Stimulated activated naive CD8-positive, alpha-beta T cell treated with anti-CD3 and anti-CD28 coated beads, Interleukin-15, Interleukin-2, amounts not matched to agents 100 ng/mL and 50 ng/mL, for 24 hours (primary cell): ENCODE data around the gene CAB39.
A peak's percentile ranks its signal among the peaks of the same experiment; 100 is the strongest.

Experiments used
- H3K27ac Mint-ChIP-seq: one replicate; pipeline ENCODE4 v1.8.0; 2021; ENCODE audit warnings: mild to moderate bottlenecking, mixed read lengths
- H3K27me3 Mint-ChIP-seq: one replicate; pipeline ENCODE4 v1.8.0; 2021; ENCODE audit warnings: mixed read lengths
- H3K36me3 Mint-ChIP-seq: one replicate; pipeline ENCODE4 v1.8.0; 2021; ENCODE audit warnings: low read depth, mixed read lengths
- H3K4me1 Mint-ChIP-seq: one replicate; pipeline ENCODE4 v1.8.0; 2021; ENCODE audit warnings: low read depth, mixed read lengths
- H3K4me3 Mint-ChIP-seq: one replicate; pipeline ENCODE4 v1.8.0; 2021; ENCODE audit warnings: mild to moderate bottlenecking, mixed read lengths
- H3K9me3 Mint-ChIP-seq: one replicate; pipeline ENCODE4 v1.8.0; 2021; ENCODE audit warnings: mixed read lengths

The CAB39 gene

DNA sequence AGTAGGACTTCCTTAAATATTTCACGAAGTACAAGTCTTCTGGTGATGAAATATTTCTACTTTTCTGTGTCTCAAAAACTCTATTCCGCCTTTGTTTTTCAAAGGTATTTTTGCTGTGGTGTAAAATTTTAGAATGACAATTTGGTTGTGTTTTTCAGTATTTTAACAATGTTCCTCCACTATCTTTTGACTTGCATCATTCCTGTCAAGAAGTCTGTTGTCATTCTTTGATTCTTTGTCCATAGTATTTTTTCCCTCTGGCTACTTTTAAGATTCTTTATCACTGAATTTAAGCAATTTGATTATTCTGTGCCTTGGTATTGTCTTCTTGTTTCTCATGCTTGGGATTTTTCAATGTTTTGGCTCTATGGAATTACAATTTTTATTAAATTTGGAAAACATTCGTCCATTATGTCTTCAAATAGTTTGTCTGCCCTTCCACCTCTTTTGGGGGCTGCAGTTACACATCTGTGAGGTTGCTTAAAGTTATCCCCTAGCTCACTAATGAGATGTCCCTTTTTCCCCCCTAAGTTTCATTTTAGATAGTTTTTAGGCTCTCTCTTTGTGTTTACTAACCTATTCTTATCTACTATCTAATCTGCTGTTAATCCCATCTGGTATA lies 76.0 kb downstream of the CAB39 start:
- Mint-ChIP-seq H3K4me3 (no peak overlapping the region), H3K9me3 (peaks cover 35% of the 10 kb centered on the region), H3K27ac (peak overlapping the region; percentile 50), H3K4me1 (peaks cover 57% of the 10 kb centered on the region), H3K36me3 (peaks cover 96% of the 10 kb centered on the region), H3K27me3 (no peaks in the 10 kb centered on the region)

DNA sequence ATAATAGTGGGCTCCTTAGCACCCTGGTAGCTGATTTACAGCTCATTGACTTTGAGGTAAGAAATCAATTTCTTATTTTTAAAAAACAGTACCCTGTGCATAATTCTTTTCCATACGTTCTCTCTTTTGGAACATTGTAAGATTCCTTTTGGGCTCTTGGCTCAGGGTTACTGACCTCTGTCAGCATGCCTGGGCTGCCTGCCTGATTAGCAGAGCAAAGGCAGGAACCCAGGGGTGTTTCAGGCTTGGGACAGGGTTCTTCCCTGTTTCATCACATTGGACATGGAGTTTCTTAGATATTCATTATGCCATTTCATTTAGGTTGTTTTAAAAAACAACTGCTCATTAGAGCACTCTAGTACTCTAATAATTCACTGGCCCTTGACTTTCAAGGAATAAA lies 78.3 kb downstream of the CAB39 start:
- no peak overlapping the region for H3K4me3 Mint-ChIP-seq
- H3K27ac Mint-ChIP-seq = no peak overlapping the region
- H3K4me1 Mint-ChIP-seq = peaks cover 35% of the 10 kb centered on the region
- H3K9me3 Mint-ChIP-seq = peaks cover 30% of the 10 kb centered on the region
- peaks cover 91% of the 10 kb centered on the region for H3K36me3 Mint-ChIP-seq
- no peaks in the 10 kb centered on the region for H3K27me3 Mint-ChIP-seq

DNA sequence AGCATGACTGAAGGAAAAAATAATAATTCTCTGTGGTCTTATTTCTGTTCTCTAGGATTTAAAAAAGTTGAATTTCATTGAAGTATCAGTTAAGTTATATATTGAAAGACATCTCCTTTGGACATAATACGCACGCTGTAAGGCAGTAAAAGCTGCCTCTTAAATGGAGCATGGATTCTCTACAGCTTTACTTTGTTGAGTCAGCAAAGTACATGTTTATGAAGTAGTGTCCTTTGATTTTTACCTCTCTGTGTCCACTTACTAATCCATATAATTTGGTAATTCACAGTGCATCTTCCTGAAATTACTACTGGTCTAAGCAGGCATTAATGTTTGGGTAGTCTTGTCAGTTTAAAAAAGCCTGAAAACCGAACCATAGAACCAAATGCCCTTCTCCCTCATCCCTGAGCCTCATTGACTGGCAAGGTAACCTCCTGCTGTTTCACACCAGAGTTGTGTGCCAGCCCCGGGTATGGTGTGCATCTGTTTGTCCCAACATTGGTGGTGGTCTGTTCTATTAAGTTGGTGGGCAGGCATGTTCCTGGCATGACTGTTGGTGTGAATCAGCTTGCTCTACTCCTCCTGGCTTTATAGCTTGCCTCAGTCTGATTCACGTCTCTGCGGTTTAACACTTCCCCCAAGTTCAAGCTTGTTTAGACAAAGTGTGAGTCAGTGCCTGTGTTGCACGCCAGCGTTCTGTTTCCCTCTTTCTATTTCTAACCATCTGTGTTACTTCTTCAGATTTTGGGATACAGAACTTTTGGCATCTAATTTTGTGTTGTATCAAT lies 81.1 kb downstream of the CAB39 start:
- peaks cover 16% of the 10 kb centered on the region for H3K4me1 Mint-ChIP-seq
- H3K27me3 Mint-ChIP-seq = no peaks in the 10 kb centered on the region
- H3K9me3 Mint-ChIP-seq = peaks cover 11% of the 10 kb centered on the region
- peaks cover 65% of the 10 kb centered on the region for H3K36me3 Mint-ChIP-seq
- H3K27ac Mint-ChIP-seq = no peak overlapping the region
- peak overlapping the region; percentile 73 for H3K4me3 Mint-ChIP-seq

DNA sequence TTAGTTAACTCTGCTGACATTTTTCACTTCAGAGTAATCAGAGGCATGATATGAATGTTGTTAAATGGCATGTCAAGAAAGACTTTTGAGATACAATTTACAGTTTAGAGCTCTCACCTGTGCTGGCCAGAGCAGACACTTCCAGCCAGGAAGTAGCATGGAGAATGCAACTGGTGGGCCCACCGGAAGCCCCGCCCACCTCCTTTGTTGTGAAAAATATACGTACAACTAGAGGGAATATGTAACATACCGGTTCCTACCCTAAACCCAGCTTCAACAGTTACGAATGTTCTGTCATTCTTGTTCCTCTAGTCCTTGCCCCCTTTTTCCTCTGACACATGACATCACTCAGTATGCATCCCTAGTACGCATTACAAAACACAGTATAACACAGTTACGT lies 81.9 kb downstream of the CAB39 start:
- Mint-ChIP-seq H3K4me1 (peaks cover 10% of the 10 kb centered on the region), H3K36me3 (peaks cover 58% of the 10 kb centered on the region), H3K27ac (no peak overlapping the region)

DNA sequence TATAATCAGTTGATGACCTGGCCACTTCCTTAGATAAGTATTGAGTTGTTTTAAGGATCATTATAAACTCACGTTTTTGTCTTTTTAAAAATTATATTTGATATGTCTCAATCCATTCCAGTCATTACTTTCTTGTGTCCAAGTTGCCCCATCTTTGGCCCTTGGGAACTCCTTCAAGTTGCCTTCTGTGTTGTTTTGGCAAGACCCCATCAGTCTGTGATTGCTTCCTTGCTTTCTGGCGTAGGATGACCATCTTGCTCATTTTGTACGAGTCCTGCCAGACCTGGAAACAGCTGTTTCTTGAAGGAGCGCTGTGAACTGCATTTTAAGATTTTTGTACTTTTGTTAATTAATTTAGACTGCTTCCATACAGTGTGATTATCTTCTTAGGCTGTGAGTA lies 83.2 kb downstream of the CAB39 start:
- H3K4me1 Mint-ChIP-seq = peaks cover 5% of the 10 kb centered on the region
- peaks cover 56% of the 10 kb centered on the region for H3K36me3 Mint-ChIP-seq
- no peak overlapping the region for H3K4me3 Mint-ChIP-seq
- H3K9me3 Mint-ChIP-seq = no peaks in the 10 kb centered on the region
- no peaks in the 10 kb centered on the region for H3K27me3 Mint-ChIP-seq
- H3K27ac Mint-ChIP-seq = no peak overlapping the region

More for the DNA sequence above, 81.9 kb downstream of the CAB39 start:
- Mint-ChIP-seq H3K27me3 (no peaks in the 10 kb centered on the region), H3K4me3 (peak overlapping the region; percentile 73), H3K9me3 (peaks cover 4% of the 10 kb centered on the region)

DNA sequence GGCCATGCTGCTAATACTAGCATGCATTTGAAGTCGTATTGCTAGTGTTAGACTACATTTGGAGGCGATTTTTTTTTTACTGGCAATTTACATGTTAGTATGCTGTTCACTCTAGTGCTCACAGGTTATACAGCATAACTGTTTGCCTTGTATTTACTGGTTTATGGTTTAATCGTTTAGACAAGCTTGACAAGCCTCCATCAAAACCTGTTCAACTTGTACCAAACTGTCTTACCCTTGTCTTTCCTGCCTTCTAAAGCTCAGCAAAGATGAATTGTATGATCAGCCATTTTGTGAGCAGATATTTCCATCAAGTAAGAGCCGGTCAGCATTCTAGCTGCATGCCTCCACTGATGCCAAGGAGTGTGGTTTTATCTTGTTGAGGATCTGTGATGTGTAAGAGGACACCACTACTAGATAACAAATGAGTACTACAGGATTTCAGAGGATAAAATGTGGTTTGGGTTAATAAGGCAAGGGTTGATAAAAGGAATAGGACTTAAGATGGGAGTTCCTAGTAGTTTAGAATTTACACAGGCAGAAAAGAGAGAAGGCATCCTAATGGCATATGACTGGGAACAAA lies 83.7 kb downstream of the CAB39 start:
- no peak overlapping the region for H3K4me3 Mint-ChIP-seq
- H3K4me1 Mint-ChIP-seq = peaks cover 5% of the 10 kb centered on the region
- H3K27ac Mint-ChIP-seq = no peak overlapping the region
- H3K9me3 Mint-ChIP-seq = no peaks in the 10 kb centered on the region
- H3K27me3 Mint-ChIP-seq = no peaks in the 10 kb centered on the region
- H3K36me3 Mint-ChIP-seq = peaks cover 56% of the 10 kb centered on the region

DNA sequence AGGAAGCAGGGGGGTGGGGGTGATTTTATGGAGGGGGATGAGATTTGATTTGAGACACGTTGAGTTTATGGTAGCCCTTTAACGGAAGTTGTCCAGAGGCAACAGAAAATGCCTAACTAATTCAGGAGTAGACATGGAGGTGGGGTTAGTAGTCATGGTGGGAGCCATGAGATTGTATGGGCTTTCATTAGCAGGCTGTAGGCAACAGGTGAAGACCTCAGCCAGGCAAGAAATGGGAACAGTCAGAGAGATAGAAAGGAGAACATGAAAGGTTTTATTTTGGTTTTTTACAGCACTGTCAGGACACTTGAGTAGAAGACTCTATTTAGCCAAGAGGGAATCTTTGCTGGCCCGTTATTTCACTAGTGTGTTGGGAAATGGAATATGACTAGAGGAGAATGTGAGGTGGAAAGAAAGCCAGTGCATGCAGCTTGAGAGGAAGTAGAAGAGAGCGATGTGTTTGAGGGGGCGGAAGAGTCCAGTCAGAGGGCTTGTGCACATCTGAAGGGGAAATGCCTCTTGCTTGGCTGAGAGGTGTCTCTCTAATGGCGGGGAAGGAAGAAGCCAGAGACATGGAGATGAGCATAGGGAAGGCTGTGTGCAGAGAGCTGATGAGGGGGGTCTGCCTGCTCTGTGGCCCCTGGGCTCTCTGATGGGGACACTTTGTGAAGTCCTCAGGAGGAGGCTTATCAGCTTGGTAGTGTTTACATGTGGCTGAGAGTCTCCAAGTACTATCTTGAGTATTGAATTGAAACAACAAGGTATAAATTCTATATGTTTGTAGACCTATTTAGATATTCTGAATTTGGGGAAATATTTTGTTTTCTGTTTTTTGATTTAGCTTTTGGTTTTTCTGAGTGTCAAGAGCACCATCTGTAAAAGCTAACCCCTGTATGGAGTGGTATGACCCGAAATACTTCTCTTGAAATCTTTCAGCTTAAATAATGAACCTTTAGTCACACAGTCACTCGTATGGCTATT lies 85.2 kb downstream of the CAB39 start:
- Mint-ChIP-seq H3K27ac (no peak overlapping the region), H3K4me3 (no peak overlapping the region), H3K9me3 (no peaks in the 10 kb centered on the region), H3K4me1 (no peaks in the 10 kb centered on the region), H3K27me3 (no peaks in the 10 kb centered on the region), H3K36me3 (peaks cover 56% of the 10 kb centered on the region)

DNA sequence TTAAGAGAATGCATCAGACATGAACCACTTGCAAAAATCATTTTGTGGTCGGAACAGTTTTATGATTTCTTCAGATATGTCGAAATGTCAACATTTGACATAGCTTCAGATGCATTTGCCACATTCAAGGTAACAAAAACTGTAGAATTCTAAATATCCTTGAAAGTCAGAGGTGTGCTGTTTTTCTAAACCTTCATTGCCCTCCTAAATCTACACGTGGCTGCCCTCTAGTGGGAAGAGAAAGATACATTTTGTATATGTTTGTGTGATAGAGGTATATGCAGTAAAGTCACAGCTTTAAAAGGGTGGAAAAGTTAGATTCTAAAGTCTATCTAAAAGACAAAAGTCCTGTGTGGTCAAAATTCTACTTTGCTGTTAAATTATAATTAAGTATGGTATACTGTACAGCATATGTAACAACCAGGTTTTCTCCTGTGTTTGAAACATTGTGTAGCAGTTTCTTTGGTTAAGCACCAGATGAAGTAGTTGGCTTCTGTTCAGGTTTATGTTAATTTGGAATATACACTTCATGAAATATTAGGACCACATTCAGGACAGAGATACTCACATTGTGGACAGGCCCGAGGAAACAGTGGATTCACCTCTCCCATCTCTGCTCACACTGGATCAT lies 86.2 kb downstream of the CAB39 start:
- no peaks in the 10 kb centered on the region for H3K27me3 Mint-ChIP-seq
- peaks cover 56% of the 10 kb centered on the region for H3K36me3 Mint-ChIP-seq
- H3K4me1 Mint-ChIP-seq = no peaks in the 10 kb centered on the region
- no peak overlapping the region for H3K27ac Mint-ChIP-seq
- H3K9me3 Mint-ChIP-seq = no peaks in the 10 kb centered on the region
- no peak overlapping the region for H3K4me3 Mint-ChIP-seq

DNA sequence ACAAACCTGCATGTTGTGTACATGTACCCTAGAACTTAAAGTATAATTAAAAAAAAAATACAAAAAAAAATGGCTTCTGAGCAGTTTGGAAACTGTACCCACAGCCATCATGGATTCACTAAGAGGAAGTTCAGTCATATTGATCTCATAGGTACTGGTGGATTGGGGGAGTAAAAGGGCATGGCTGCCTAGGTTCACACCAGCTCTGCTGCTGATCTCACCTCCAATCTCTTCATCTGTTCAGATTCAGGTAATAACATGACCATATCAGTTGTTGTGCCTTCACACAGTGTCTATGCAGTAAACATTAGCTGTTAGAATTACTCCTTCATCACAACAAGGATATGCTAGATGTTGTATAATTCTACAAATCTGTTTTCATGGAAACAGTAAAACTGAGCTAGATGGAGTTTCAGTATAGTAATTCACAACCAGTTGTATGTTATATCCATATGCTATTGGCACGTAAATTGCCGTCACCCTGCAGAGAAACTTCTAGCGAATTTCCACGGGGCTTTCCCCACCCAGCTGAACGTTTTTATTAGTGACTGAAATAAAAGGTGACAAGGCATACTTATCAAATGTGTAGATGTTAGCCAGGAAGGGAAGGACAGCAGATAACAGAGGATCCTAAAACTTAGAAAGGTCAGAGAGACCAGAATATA lies 92.8 kb downstream of the CAB39 start:
- H3K27ac Mint-ChIP-seq = no peak overlapping the region
- H3K36me3 Mint-ChIP-seq = peaks cover 66% of the 10 kb centered on the region
- no peaks in the 10 kb centered on the region for H3K9me3 Mint-ChIP-seq
- no peak overlapping the region for H3K4me3 Mint-ChIP-seq
- H3K4me1 Mint-ChIP-seq = peaks cover 27% of the 10 kb centered on the region
- no peaks in the 10 kb centered on the region for H3K27me3 Mint-ChIP-seq

DNA sequence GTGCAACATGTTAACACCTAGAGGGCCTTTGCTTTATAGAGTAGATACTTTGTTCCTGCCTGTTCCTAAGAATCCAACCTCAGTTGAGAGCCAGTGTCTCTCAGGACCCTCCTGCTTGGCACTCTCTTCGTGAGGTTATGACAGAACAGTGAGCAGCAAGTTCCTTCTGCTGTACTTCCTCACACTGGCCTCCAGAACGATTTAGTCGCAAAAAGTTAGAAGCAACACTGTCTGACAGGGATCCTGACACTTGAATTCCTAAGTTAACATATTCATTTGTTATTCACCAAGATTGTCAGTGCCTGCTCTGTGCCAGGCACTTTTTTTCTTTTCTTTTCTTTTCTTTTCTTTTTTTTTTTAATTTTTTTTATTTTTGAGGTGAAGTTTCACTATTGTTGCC lies 95.1 kb downstream of the CAB39 start:
- Mint-ChIP-seq H3K36me3 (peaks cover 64% of the 10 kb centered on the region), H3K9me3 (no peaks in the 10 kb centered on the region), H3K27me3 (no peaks in the 10 kb centered on the region), H3K4me3 (no peak overlapping the region), H3K27ac (peak overlapping the region; percentile 59), H3K4me1 (peaks cover 27% of the 10 kb centered on the region)

DNA sequence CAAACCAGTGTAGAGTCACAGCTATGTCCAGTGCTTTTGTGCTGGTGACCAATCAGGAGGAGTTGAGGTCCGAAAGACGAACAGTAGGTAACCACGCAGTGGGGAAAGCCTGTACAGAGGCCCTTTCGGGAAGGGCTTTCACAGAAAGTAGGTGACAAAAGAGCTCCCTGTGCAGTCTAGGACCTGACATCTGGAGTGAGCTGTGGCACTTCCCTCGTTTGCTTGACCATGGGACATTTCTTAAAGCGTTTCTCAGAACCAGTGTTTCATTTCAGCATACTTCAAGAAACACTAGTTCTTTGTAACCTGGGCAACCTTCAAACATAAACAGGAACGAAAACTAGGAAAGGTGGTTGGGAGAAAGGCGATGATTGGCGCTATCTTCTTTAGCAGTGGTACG lies 96.4 kb downstream of the CAB39 start:
- H3K4me3 Mint-ChIP-seq = no peak overlapping the region
- H3K27me3 Mint-ChIP-seq = no peaks in the 10 kb centered on the region
- peaks cover 27% of the 10 kb centered on the region for H3K4me1 Mint-ChIP-seq
- H3K27ac Mint-ChIP-seq = no peak overlapping the region
- H3K9me3 Mint-ChIP-seq = no peaks in the 10 kb centered on the region
- peaks cover 64% of the 10 kb centered on the region for H3K36me3 Mint-ChIP-seq

DNA sequence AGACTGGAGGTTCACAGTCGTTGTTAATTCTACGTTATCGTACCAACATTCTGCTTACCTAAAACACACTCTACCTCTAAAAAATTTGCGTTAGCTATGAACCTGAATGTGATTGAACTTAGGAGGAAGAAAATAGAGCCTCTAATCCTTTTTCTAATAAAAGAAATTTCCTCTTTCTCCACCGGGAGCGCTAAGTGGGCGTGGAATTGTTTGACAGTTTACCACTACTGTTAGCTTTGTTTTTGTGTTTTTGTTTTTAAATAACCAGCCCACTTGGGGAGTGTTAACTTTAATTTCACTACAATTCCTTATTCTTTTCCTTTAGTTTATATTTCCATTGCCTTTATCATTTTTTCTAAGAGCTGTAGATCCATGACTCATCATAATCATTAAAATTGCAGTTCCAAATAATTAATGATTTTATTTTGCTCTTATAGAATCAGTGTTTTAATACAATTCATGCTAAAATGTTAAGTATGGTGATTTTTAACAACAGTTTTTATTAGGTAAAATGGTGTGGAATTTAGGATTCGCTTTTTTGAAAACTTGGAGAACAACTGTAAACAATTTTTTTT lies 97.1 kb downstream of the CAB39 start:
- Mint-ChIP-seq H3K36me3 (peaks cover 62% of the 10 kb centered on the region), H3K27ac (no peak overlapping the region), H3K27me3 (no peaks in the 10 kb centered on the region), H3K4me3 (no peak overlapping the region), H3K4me1 (peaks cover 20% of the 10 kb centered on the region), H3K9me3 (no peaks in the 10 kb centered on the region)

DNA sequence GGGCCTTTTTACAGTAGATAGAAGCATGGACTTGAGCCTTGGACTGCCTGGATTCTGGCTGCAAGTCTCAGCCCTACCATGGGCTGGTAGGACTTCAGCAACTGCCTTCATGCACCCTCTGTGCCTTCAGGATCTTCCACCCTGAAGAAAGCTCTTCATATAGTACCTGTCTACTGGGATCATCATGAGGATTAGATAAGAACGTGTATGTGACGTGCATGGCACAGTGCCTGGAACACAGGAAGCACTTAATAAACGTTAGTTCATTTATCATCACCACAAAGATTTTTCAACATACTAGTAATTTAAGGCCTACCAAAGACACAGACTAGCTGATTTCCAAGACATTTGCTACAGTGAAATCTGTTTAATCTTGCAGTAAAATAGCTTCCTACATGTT lies 98.9 kb downstream of the CAB39 start:
- no peak overlapping the region for H3K27ac Mint-ChIP-seq
- H3K4me1 Mint-ChIP-seq = peaks cover 5% of the 10 kb centered on the region
- no peaks in the 10 kb centered on the region for H3K9me3 Mint-ChIP-seq
- no peak overlapping the region for H3K4me3 Mint-ChIP-seq
- H3K36me3 Mint-ChIP-seq = peaks cover 71% of the 10 kb centered on the region
- no peaks in the 10 kb centered on the region for H3K27me3 Mint-ChIP-seq

DNA sequence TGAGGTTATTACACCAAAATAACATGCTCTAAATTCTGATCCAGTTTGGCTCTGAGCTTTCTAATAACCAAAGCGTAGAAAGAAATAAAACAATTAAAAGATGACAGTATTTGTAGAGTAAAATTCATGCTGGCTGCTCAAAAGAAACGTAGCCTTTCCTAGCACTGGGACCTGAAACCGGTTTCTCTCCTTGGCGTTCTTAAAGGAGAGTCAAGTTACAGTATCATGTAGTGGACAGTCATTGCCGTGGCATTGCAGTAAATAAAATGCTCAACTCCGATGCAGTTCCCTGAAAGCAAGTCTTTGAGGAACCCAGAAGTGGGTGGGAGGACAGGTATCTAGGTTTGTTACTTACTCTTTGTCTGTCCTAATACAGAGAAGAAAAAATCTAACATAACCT lies 99.4 kb downstream of the CAB39 start:
- no peaks in the 10 kb centered on the region for H3K9me3 Mint-ChIP-seq
- H3K27me3 Mint-ChIP-seq = no peaks in the 10 kb centered on the region
- peaks cover 76% of the 10 kb centered on the region for H3K36me3 Mint-ChIP-seq
- H3K4me1 Mint-ChIP-seq = peaks cover 4% of the 10 kb centered on the region
- H3K27ac Mint-ChIP-seq = no peak overlapping the region
- no peak overlapping the region for H3K4me3 Mint-ChIP-seq
